BLaER1 treated with 17β-estradiol and CSF1 and Interleukin-3, amounts not matched to agents 10 nM and 100 nM (cell line): ENCODE measurements around the gene PRCP.
"Not testable (repeated sequence)": the region's sequence is repeated elsewhere in the genome, so short reads cannot be mapped to it uniquely, and the experiment has no call there.

Experiments
- H3K27ac ChIP-seq, 11 experiments: shearing (Covaris generic); formaldehyde crosslinking; 2 replicates each; pipeline ENCODE4 v1.8.1; 2022
- H3K27me3 ChIP-seq, 11 experiments: shearing (Covaris generic); formaldehyde crosslinking; 2 replicates each; pipeline ENCODE4 v1.8.1; 2022
- H3K36me3 ChIP-seq, 11 experiments: shearing (Covaris generic); formaldehyde crosslinking; 2 replicates each; pipeline ENCODE4 v1.8.1; 2022
- H3K4me1 ChIP-seq, 10 experiments: shearing (Covaris generic); formaldehyde crosslinking; 2 replicates each; pipeline ENCODE4 v1.8.1; 2022
- H3K4me2 ChIP-seq, 11 experiments: shearing (Covaris generic); formaldehyde crosslinking; 2 replicates each; pipeline ENCODE4 v1.8.1; 2022
- H3K4me3 ChIP-seq, 10 experiments: shearing (Covaris generic); formaldehyde crosslinking; 2 replicates each; pipeline ENCODE4 v1.8.1; 2022
- H3K9ac ChIP-seq, 11 experiments: shearing (Covaris generic); formaldehyde crosslinking; 2 replicates each; pipeline ENCODE4 v1.8.1; 2022
- H3K9me3 ChIP-seq, 11 experiments: shearing (Covaris generic); formaldehyde crosslinking; replicated peaks in 1 of 11; 2 replicates each; pipeline ENCODE4 v1.8.1; 2022
- H4K20me1 ChIP-seq, 11 experiments: shearing (Covaris generic); formaldehyde crosslinking; 2 replicates each; pipeline ENCODE4 v1.8.1; 2022
- Cebpa-rat ChIP-seq, 11 experiments: shearing (Covaris generic); IDR thresholded peaks; 2 replicates each; pipeline ENCODE4 v1.8.1; 2022

PRCP gene

DNA sequence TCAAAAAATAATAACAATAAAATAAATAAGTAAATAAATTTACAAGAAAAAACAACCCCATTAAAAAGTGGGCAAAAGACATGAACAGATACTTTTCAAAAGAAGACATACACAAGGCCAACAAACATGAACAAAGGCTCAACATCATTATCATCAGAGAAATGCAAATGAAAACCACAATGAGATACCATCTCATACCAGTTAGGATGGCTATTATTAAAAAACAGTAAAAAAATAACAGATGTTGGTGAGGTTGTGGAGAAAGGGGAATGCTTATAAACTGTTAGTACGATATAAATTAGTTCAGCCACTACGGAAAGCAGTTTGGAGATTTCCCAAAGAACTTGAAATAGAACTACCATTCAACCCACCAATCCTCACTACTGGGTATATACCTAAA, 44.6 kb downstream of the PRCP start:
- Histone ChIP-seq H3K4me2 (no peak overlapping the region), H3K36me3 (0 out of 22 replicates have a peak, but pooled peaks cover 0 to 4% (median 0%) of the 10 kb centered on the region in 11 experiments), H3K9ac (no peak overlapping the region), H3K4me1 (no peaks in the 10 kb centered on the region), H3K9me3 (no peaks in the 10 kb centered on the region), H3K27me3 (no peaks in the 10 kb centered on the region), H4K20me1 (no peaks in the 10 kb centered on the region), H3K4me3 (no peak overlapping the region), H3K27ac (no peak overlapping the region)
- TF ChIP-seq Cebpa-rat (IDR thresholded peaks at IDR 0.05) = no peak

DNA sequence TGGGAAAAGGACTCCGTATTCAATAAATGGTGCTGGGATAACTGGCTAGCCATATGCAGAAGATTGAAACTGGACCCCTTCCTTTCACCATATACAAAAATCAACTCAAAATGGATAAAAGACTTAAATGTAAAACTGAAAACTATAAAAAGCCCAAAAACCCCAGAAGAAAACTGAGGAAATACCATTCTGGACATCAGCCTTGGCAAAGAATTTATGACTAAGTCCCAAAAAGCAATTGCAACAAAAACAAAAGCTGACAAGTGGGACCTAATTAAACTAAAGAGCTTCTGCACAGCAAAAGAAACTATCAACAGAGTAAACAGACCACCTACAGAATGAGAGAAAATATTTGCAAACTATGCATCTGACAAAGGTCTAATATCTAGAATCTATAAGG, 45.3 kb downstream of the PRCP start:
- H3K27me3 ChIP-seq, H3K9me3 ChIP-seq, H3K36me3 ChIP-seq, H3K27ac ChIP-seq, H3K9ac ChIP-seq, H4K20me1 ChIP-seq, H3K4me1 ChIP-seq, H3K4me2 ChIP-seq, H3K4me3 ChIP-seq: not testable (repeated sequence)

DNA sequence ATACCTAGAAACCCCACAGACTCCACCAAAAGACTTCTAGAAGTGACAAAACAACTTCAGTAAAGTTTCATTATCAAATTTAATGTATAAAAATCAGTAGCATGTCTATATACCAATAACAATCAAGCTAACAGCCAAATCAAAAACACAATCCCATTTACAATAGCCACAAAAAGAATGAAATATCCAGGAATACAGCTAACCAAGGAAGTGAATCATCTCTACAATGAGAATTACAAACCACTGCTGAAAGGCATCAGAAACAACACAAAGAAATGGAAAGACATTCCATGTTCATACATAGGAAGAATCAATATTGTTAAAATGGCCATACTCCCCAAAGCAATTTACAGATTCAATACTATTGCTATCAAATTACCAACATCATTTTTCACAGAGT, 46.0 kb downstream of the PRCP start:
- Histone ChIP-seq H3K27me3 (no peaks in the 10 kb centered on the region), H3K4me3 (no peak overlapping the region), H3K27ac (no peak overlapping the region), H3K36me3 (peaks cover 0 to 10% (median 0%) of the 10 kb centered on the region in 11 experiments; a peak in 4 of 22 replicates), H3K9me3 (no peaks in the 10 kb centered on the region), H3K4me1 (no peaks in the 10 kb centered on the region), H3K9ac (no peak overlapping the region), H3K4me2 (no peak overlapping the region), H4K20me1 (no peaks in the 10 kb centered on the region)
- TF ChIP-seq Cebpa-rat (IDR thresholded peaks at IDR 0.05) = no peak

DNA sequence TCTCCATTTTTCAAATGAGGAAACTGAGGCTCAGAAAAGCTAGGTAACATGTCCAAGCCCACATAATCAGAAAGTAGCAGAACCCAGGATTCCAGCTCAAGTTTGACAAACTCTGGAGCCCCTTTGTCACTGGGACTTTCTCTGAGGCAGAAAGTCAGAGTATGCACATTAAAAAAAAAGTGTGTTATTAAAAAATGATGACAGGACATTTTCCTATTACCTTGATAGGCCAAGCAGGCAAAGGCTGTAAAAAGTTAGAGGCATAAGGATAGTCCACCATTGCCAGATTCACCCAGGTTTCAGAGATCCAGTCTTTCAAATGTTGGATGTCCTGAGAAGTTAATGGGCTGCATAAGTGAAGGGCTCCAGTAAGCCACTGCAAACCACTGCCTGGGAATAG, 51.4 kb downstream of the PRCP start:
- Histone ChIP-seq H3K4me2 (no peak overlapping the region), H3K9me3 (no peaks in the 10 kb centered on the region), H3K4me3 (no peak overlapping the region), H4K20me1 (no peaks in the 10 kb centered on the region), H3K4me1 (0 out of 20 replicates have a peak, but pooled peaks cover 0 to 8% (median 0%) of the 10 kb centered on the region in 10 experiments), H3K27ac (no peak overlapping the region), H3K9ac (no peak overlapping the region), H3K27me3 (no peaks in the 10 kb centered on the region), H3K36me3 (peaks cover 0 to 17% (median 0%) of the 10 kb centered on the region in 11 experiments; a peak in 7 of 22 replicates)
- no peak for TF ChIP-seq Cebpa-rat (IDR thresholded peaks at IDR 0.05)

DNA sequence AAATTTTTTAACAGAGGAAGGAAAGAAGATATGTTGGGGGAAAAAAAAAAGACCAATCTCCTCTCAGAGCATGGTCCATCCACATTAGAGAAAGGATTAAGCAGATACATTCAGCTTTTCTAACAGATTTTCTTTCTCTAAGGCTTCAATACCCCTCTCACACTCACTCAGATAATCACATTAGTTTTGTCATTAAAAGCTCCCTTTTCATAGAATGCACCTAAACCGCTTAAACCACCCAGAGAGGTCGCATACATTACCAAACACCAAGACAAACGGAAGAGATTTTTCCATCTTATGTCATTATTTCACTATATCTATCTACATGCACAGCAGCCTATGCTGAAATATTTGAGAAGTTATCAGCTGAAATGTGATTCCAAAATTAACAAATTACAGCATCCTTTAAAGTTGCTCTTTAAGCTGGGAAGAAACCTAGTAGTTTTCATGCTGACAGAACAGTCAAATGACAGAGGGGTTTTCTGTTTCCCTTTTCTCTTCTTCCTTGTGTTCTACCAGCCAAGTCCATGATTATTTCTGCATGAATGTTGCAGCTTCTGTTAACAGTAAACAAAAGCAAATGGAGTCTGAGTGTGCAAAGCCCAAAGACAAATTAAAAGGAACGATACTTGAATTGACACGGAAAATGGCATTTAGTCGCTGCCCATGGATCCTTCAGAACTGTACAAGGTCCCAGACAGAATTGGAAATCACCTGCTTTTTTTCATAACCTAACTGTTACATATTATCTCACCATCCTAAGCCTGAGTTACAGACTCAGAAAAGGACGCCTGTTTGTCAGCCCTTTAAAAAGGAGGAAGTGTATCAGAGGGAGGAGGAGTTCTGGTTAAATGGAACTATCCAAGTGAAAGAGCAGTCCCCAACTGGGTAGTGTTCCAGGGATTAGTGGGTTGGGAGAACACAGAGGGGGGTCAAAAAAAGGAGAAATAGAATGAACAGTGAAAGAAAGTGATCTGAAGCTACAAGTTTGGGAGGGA, 54.6 kb downstream of the PRCP start:
- Histone ChIP-seq H3K27ac (no peak overlapping the region), H3K27me3 (no peaks in the 10 kb centered on the region), H3K36me3 (peaks cover 0 to 24% (median 0%) of the 10 kb centered on the region in 11 experiments; a peak in 7 of 22 replicates), H3K9ac (no peak overlapping the region), H4K20me1 (no peaks in the 10 kb centered on the region), H3K4me1 (0 out of 20 replicates have a peak, but pooled peaks cover 0 to 8% (median 0%) of the 10 kb centered on the region in 10 experiments), H3K9me3 (no peaks in the 10 kb centered on the region), H3K4me3 (no peak overlapping the region), H3K4me2 (no peak overlapping the region)
- TF ChIP-seq Cebpa-rat (IDR thresholded peaks at IDR 0.05) = no peak

DNA sequence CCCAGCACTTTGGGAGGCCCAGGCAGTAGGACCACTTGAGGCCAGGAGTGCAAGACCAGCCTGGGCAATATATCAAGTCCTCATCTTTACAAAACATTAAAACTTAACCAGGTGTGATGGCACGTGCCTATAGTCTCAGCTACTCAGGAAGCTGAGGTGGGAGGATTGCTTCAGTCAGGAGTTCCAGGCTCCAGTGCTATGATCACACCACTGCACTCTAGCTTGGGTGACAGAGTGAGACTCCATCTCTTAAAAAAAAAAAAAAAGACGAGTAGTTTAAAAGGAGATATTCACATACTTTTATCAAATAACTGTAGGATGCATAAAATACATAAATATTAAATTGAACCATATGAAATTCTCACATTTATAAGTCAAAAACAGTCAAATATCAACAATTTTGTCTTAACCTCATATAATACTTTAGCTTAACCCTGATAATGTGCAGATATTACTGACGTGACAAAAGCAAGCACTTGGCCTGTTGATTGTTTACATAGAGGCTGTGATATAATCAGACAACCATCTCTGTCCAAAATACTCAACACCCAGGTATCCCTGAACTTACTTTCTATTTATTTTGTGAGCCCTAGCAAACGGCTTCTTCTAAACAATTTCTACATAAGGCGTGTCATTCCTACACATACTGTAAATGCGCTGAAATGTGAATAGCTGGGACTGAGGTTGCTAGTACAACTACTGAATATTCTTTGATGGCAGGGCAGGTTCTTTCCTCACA, 57.0 kb downstream of the PRCP start:
- Histone ChIP-seq H3K4me2 (no peak overlapping the region), H3K4me3 (no peak overlapping the region), H3K9me3 (no peaks in the 10 kb centered on the region), H3K27me3 (no peaks in the 10 kb centered on the region), H3K27ac (no peak overlapping the region), H3K9ac (no peak overlapping the region), H3K36me3 (peaks cover 0 to 17% (median 0%) of the 10 kb centered on the region in 11 experiments; a peak in 6 of 22 replicates), H4K20me1 (no peaks in the 10 kb centered on the region), H3K4me1 (0 out of 20 replicates have a peak, but pooled peaks cover 0 to 8% (median 0%) of the 10 kb centered on the region in 10 experiments)
- no peak for TF ChIP-seq Cebpa-rat (IDR thresholded peaks at IDR 0.05)

DNA sequence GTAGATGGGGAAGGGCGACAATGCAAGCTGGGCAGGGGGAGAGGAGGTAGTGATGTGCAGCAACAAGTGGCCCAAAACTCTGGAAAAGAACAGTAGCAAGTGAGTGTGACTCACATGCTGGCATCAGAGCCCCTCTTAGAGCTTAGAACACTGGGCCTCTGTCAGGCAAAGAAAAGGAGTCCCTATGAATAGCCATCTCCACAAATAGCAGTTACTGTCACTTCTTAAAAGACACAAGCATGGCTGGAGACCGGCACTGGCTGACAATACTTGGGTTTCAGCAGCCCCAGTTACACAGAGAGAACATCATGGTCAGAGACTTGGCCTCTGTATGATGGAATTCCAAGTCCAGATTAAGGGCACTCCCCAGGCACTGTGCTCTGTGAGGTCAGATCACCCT, 58.2 kb downstream of the PRCP start:
- Histone ChIP-seq H4K20me1 (no peaks in the 10 kb centered on the region), H3K9me3 (no peaks in the 10 kb centered on the region), H3K4me3 (no peak overlapping the region), H3K4me2 (no peak overlapping the region), H3K27me3 (no peaks in the 10 kb centered on the region), H3K36me3 (peaks cover 0 to 29% (median 6%) of the 10 kb centered on the region in 11 experiments; a peak in 7 of 22 replicates), H3K9ac (no peak overlapping the region), H3K27ac (no peak overlapping the region), H3K4me1 (0 out of 20 replicates have a peak, but pooled peaks cover 0 to 8% (median 0%) of the 10 kb centered on the region in 10 experiments)
- TF ChIP-seq Cebpa-rat (IDR thresholded peaks at IDR 0.05) = no peak

DNA sequence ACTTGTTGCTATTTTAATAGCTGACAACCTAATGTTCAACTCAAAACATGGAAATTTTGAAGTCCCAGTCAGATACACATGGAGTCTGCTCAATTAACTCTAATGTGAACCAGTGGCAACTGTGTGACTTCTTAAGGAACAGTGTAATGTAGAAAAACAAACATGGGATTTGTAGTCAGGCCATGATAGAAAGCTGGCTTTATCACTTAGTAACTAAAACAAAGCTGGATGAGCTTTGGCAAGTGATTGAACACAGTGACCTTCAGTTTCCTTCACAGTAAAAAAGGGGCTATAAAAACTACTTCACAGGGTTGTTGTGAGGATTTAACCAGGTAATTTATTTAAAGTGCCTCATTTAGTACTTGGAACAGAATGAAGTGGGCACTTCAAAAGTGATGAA, 62.6 kb downstream of the PRCP start:
- Histone ChIP-seq H3K27ac (no peak overlapping the region), H3K36me3 (peaks cover 0 to 63% (median 12%) of the 10 kb centered on the region in 11 experiments; a peak in 10 of 22 replicates), H3K9ac (no peak overlapping the region), H3K4me1 (no peaks in the 10 kb centered on the region), H3K9me3 (0 out of 22 replicates have a peak, but pooled peaks cover 0 to 6% (median 0%) of the 10 kb centered on the region in 11 experiments), H3K4me3 (no peak overlapping the region), H4K20me1 (no peaks in the 10 kb centered on the region), H3K27me3 (no peaks in the 10 kb centered on the region), H3K4me2 (no peak overlapping the region)
- TF ChIP-seq Cebpa-rat (IDR thresholded peaks at IDR 0.05) = no peak

DNA sequence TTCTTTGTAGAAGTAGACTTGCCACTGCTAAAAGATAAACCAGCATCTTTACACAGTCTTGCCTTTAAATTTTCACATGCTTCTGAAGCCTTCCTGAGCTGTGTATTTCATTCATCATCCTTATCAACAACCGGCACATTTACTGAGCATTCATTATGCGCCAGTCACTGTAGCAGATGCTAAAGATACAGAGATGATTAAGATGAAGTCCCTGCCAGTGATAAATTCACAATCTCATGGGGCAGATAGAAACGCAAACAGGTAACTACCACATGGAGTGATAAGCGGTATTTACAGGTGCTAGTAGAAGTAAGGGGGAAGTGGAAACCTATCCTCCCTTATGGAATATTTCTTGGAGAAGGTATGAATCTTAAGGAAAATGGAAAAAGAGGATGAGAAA, 67.2 kb downstream of the PRCP start:
- no peak for TF ChIP-seq Cebpa-rat (IDR thresholded peaks at IDR 0.05)
- Histone ChIP-seq H3K4me2 (no peak overlapping the region), H3K4me3 (no peak overlapping the region), H3K27me3 (no peaks in the 10 kb centered on the region), H3K9ac (no peak overlapping the region), H4K20me1 (no peaks in the 10 kb centered on the region), H3K4me1 (no peaks in the 10 kb centered on the region), H3K9me3 (0 out of 22 replicates have a peak, but pooled peaks cover 0 to 6% (median 0%) of the 10 kb centered on the region in 11 experiments), H3K36me3 (peaks cover 0 to 44% (median 11%) of the 10 kb centered on the region in 11 experiments; a peak in 10 of 22 replicates), H3K27ac (no peak overlapping the region)
